Heart left ventricle (tissue), 16 donors: ENCODE results near the gene EIF4B. TPM values are rescaled to one million over a fixed set of nuclear protein-coding genes. Genes with fewer than 3 reads are reported as not detected.

Experiments
- ATAC-seq, 4 donors: fragments of 200-7000 bp; cut with Tn5 transposase; one replicate each; pipeline ENCODE4 v1.9.1; 2020 to 2022; ENCODE audit warnings: moderate library complexity in 4 of 4, mild to moderate bottlenecking in 3 of 4, moderate number of reproducible peaks in 1 of 4
- DNase-seq, 5 donors: peaks; one replicate each; pipeline ENCODE4 v3.0.0-alpha.2; 2020
- H3K27ac ChIP-seq, 12 donors: fragments of 200-600 bp; sonication (generic) in 4 of 12; one replicate each; pipeline versions ENCODE4 v1.5.0 to v1.8.0; 2016 to 2022; ENCODE audit warnings: mild to moderate bottlenecking in 2 of 12
- H3K27me3 ChIP-seq, 9 donors: fragments of 200-600 bp; sonication (generic) in 2 of 9; one replicate each; pipeline versions ENCODE4 v1.5.1 to v1.8.0; 2016 to 2022; ENCODE audit warnings: mild to moderate bottlenecking in 3 of 9
- H3K36me3 ChIP-seq, 9 donors: fragments of 200-600 bp; sonication (generic) in 2 of 9; one replicate each; pipeline versions ENCODE4 v1.5.0 to v1.8.0; 2018 to 2022; ENCODE audit warnings: mild to moderate bottlenecking in 2 of 9
- H3K4me1 ChIP-seq, 12 donors: fragments of 200-600 bp; sonication (generic) in 4 of 12; one replicate each; pipeline versions ENCODE4 v1.5.0 to v1.8.0; 2016 to 2022; ENCODE audit warnings: mild to moderate bottlenecking in 3 of 12
- H3K4me3 ChIP-seq, 12 donors: fragments of 200-600 bp; sonication (generic) in 4 of 12; one replicate each; pipeline versions ENCODE4 v1.5.0 to v1.8.0; 2017 to 2022; ENCODE audit warnings: mild to moderate bottlenecking in 9 of 12, moderate library complexity in 4 of 12
- H3K9me3 ChIP-seq, 12 donors: fragments of 200-600 bp; sonication (generic) in 4 of 12; one replicate each; pipeline versions ENCODE4 v1.5.0 to v1.8.0; 2016 to 2022; ENCODE audit warnings: mild to moderate bottlenecking in 1 of 12
- POLR2A ChIP-seq, 2 donors: fragments of 450-650 bp; IDR thresholded peaks; one replicate each; pipeline ENCODE4 v1.6.1; 2017; ENCODE audit warnings: antibody characterized with exemption in 2 of 2, mild to moderate bottlenecking in 2 of 2, moderate library complexity in 2 of 2
- WGBS, 4 donors: extraction: QIAGEN DNeasy Blood & Tissue Kit in 2 of 4; methylation state at CpG; one replicate each; pipeline versions ENCODE4 v1.1.5 to v1.1.7; 2013 to 2018; 5-methylcytosine and 5-hydroxymethylcytosine counted together
- intact Hi-C, 10 donors: fragments of 100-400 bp; cut with DNase I; formaldehyde crosslinking; loops; one replicate each; pipeline versions ENCODE4 v1.11.1 to v1.14.2; 2022
- polyA plus RNA-seq, 2 donors: library from polyadenylated mRNA; stranded (reverse); fragments of 200-250 nt; gene quantifications; one replicate each; pipeline ENCODE4 v1.2.3, GENCODE V29; 2013
- total RNA-seq, 9 donors: library from RNA; depleted of rRNA in 2 of 9; stranded (reverse); fragments of >200 nt in 2 of 9; fragmentation: NEBNext Ultra II Directional in 3 of 9; extraction: Animal tissue kit (Norgen Biotek cat#: 25700) in 3 of 9; gene quantifications; one replicate each; pipeline versions ENCODE4 v1.1.0 to v1.2.4, GENCODE V29; 2016 to 2023
- TF ChIP-seq, protein P1 (sequence below), 12 donors: fragments of 200-600 bp; sonication (generic) in 4 of 12; IDR thresholded peaks; one replicate each; pipeline versions ENCODE4 v1.5.0 to v1.8.0; 2018 to 2022; ENCODE audit warnings: antibody characterized with exemption in 12 of 12, mild to moderate bottlenecking in 5 of 12
- donor health status: ischemic (EF 13 %, LVEDD 7.1; RV severe dilation, severe dysfunction).
- donor health status: healthy with polysubstance abuse.
- donor health status: DM: no; HTN: yes; CAD: no.
- donor health status: DM: no; HTN: no; CAD: no.
- donor health status: ischemic (EF 25% LVEDD 6.9; RV normal size, moderate dysfunction).
- donor health status: ischemic (EF 25% LVEDD 5.7; RV mildly dilated, moderate dysfunction).
- donor health status: healthy.
- donor health status: DM: yes; HTN: yes; CAD: no.
- donor health status: ischemic (EF 35%, LVEDD 5.7; RV mildly dilated, moderate dysfunction).
- donor health status: nonischemic (EF 11% LVEDD 7.7; RV severe dilation, severe dysfunction).
- donor health status: DM: yes; HTN: yes; CAD: no.
- donor health status: PGD.
- donor health status: ischemic (EF 29% LVEDD 5.4; RV normal size, mild dysfunction).
- donor health status: nonischemic (EF 23%, LVEDD 6.1; RV moderate dilation, normal function).

Gene EIF4B
- total and polyA plus RNA-seq, 11 donors: 52.0 to 481 (median 342) TPM

- Histone ChIP-seq H3K4me1 (peaks cover 3 to 97% (median 76%) of the 10 kb centered on the region in 12 donors), H3K4me3 (no peak overlapping the region), H3K9me3 (no peaks in the 10 kb centered on the region), H3K27me3 (no peaks in the 10 kb centered on the region), H3K36me3 (peaks cover 0 to 82% (median 66%) of the 10 kb centered on the region in 9 donors), H3K27ac (peak overlapping the region in 11 of 12 donors; percentile 12 to 86 (median 71))
- 64 to 81% (median 69%) methylated on average over 11 of the region's 11 CpGs for WGBS, 4 donors
- DNase-seq: peak in 2 of 5 donors; percentile 15 to 28
- peak; percentile 0 for ATAC-seq
- intact Hi-C loops: loop anchor here in 8 of 10 donors (2.0 to 5.0 kb wide), 5 partner anchors 34 to 222 kb away; no protein-coding TSS in a partner anchor
- TF ChIP-seq, protein P1, sequence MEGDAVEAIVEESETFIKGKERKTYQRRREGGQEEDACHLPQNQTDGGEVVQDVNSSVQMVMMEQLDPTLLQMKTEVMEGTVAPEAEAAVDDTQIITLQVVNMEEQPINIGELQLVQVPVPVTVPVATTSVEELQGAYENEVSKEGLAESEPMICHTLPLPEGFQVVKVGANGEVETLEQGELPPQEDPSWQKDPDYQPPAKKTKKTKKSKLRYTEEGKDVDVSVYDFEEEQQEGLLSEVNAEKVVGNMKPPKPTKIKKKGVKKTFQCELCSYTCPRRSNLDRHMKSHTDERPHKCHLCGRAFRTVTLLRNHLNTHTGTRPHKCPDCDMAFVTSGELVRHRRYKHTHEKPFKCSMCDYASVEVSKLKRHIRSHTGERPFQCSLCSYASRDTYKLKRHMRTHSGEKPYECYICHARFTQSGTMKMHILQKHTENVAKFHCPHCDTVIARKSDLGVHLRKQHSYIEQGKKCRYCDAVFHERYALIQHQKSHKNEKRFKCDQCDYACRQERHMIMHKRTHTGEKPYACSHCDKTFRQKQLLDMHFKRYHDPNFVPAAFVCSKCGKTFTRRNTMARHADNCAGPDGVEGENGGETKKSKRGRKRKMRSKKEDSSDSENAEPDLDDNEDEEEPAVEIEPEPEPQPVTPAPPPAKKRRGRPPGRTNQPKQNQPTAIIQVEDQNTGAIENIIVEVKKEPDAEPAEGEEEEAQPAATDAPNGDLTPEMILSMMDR (IDR thresholded peaks at IDR 0.05): no peak
- TF ChIP-seq POLR2A (IDR thresholded peaks at IDR 0.05): peak in 1 of 2 donors; percentile 10
Measured at GRCh38 chr12:53064613-53065436, 58.6 kb downstream of the EIF4B start.

DNA sequence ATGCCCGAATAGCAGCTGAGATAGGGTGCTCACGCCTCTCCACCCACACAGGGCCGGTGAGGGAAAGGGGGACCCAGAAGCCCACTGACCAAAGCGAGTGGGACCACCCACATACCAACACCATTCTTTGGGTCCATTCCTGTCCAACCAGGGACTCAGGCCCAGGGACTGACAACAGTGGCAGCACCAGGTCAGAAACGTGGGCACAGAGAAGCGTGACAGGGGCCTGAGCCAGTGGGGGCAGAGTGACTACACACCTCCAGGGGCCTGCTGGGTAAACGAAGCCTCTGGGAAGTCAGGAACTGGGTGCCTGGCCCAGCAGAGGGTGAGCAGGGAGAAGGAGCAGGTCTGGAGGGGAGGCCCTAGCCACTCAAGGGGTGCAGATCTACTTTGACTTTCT, 59.2 kb downstream of the EIF4B start:
- no peak overlapping the region for H3K4me3 ChIP-seq
- WGBS, 4 donors: 60 to 76% (median 66%) methylated on average over 6 to 7 of the region's 7 CpGs
- H3K4me1 ChIP-seq: peaks cover 5 to 97% (median 76%) of the 10 kb centered on the region in 12 donors
- H3K9me3 ChIP-seq: no peaks in the 10 kb centered on the region
- DNase-seq (peak in 2 of 5 donors; percentile 15 to 32), ATAC-seq (peak in 2 of 4 donors; percentile 0 to 1)
- no peak for TF ChIP-seq POLR2A (IDR thresholded peaks at IDR 0.05)
- TF ChIP-seq, protein P1 (IDR thresholded peaks at IDR 0.05): no peak
- peaks cover 0 to 81% (median 60%) of the 10 kb centered on the region in 9 donors for H3K36me3 ChIP-seq
- intact Hi-C loops: loop anchor here in 8 of 10 donors (2.0 to 5.0 kb wide), 5 partner anchors 33 to 222 kb away; no protein-coding TSS in a partner anchor
- no peaks in the 10 kb centered on the region for H3K27me3 ChIP-seq
- H3K27ac ChIP-seq: peak overlapping the region in 10 of 12 donors; percentile 67 to 86 (median 72)

GRCh38 chr12:53065975-53066931, 60.0 kb downstream of the EIF4B start:
- no peaks in the 10 kb centered on the region for H3K9me3 ChIP-seq
- H3K36me3 ChIP-seq: peaks cover 0 to 79% (median 56%) of the 10 kb centered on the region in 9 donors
- peaks cover 5 to 97% (median 75%) of the 10 kb centered on the region in 12 donors for H3K4me1 ChIP-seq
- WGBS, 4 donors: 28 to 38% (median 31%) methylated on average over 24 of the region's 24 CpGs
- DNase-seq (peak; percentile 78 to 87 (median 83)), ATAC-seq (peak; percentile 40 to 71 (median 50))
- H3K27ac ChIP-seq: peak overlapping the region in 11 of 12 donors; percentile 39 to 86 (median 71)
- intact Hi-C loops: loop anchor here (1.0 to 5.0 kb wide), 9 partner anchors 32 to 221 kb away; no protein-coding TSS in a partner anchor
- peak overlapping the region in 1 of 12 donors; percentile 10 for H3K4me3 ChIP-seq
- no peaks in the 10 kb centered on the region for H3K27me3 ChIP-seq
- TF ChIP-seq, protein P1 (IDR thresholded peaks at IDR 0.05): peak; percentile 86 to 95 (median 91)
- no peak for TF ChIP-seq POLR2A (IDR thresholded peaks at IDR 0.05)
